Sciatic nerve (tissue), 2 donors: ENCODE data around the gene IER5. TPM values are rescaled to one million over a fixed set of nuclear protein-coding genes. Genes with fewer than 3 reads are reported as not detected.
A peak's percentile ranks its signal among the peaks of the same experiment; 100 is the strongest.

Experiments
- ATAC-seq: fragments of 200-7000 bp; cut with Tn5 transposase; one replicate; pipeline ENCODE4 v1.9.1; 2020; ENCODE audit warnings: mild to moderate bottlenecking, moderate library complexity
- DNase-seq: peaks from one replicate; pipeline ENCODE4 v3.0.0-alpha.2; 2020; ENCODE audit warnings: low spot score
- intact Hi-C: fragments of 100-400 bp; cut with DNase I; formaldehyde crosslinking; loops from one replicate; pipeline ENCODE4 v1.14.2; 2022
- total RNA-seq: library from RNA; stranded (reverse); fragmentation: NEBNext Ultra II Directional; extraction: Animal tissue kit (Norgen Biotek cat#: 25700); gene quantifications from one replicate; pipeline ENCODE4 v1.2.1, GENCODE V29; 2021
- donor health status: DM: no; HTN: no; CAD: no.
- donor health status: DM: no; HTN: no; CAD: no.

Gene IER5
- total RNA-seq, 1 donor from 2014 or later: 10.9 TPM

- no peak for DNase-seq
- ATAC-seq: no peak
- intact Hi-C loops: no loop called here
Observed at GRCh38 chr1:181092883-181093458, 4.5 kb downstream of the IER5 start.

- ATAC-seq: peak; percentile 85
- intact Hi-C loops: no loop called here
- DNase-seq: no peak
Observed at GRCh38 chr1:181094416-181095212, 6.1 kb downstream of the IER5 start.

GRCh38 chr1:181095260-181095659 is 6.8 kb downstream of the IER5 start:
- DNase-seq (no peak), ATAC-seq (no peak)
- intact Hi-C loops: no loop called here

GRCh38 chr1:181095763-181096184 is 7.3 kb downstream of the IER5 start:
- ATAC-seq: no peak
- intact Hi-C loops: no loop called here
- DNase-seq: no peak

GRCh38 chr1:181097242-181097641 is 8.7 kb downstream of the IER5 start:
- intact Hi-C loops: no loop called here
- ATAC-seq: no peak
- no peak for DNase-seq

DNA sequence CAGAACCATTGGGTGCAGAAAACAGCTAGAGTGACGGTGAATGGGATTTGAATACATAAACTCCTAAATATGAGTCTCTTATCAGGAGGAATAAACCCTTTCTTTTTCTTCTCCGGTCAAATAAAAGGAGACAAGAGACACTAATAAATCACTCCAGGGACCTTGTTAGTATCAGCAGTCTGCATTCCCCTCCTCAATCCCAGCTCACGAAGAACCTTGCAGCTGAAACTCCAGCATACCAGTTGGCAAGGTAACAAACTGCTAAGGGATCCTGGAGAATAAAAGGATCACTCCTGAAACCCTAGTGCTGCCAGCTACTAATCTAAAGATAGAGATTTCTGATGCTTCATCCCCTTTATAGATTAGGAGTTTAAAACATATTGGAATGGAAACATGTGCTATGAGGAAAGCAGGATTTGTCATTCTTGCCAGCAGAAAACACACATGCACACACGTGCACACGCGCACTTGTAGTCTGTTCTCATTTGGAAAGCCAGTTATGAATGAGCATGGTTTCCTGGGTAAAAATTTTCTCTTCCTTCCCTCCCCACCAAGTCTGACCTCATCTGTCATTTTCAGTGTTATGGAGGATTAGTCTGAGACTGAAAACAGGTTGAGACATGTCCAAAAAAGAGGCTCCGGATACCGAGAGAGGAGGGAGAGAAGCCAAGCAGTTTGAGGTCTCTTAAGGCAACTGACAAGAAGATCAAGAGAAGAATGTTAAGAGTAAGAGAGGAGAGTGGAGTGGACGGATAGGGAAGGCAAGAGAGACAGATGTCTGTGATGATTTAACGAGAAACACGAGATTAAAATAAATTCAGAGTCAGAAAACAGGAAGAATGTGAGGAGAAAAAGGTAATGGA is 10.9 kb downstream of the IER5 start:
- ATAC-seq (no peak), DNase-seq (no peak)
- intact Hi-C loops: no loop called here

DNA sequence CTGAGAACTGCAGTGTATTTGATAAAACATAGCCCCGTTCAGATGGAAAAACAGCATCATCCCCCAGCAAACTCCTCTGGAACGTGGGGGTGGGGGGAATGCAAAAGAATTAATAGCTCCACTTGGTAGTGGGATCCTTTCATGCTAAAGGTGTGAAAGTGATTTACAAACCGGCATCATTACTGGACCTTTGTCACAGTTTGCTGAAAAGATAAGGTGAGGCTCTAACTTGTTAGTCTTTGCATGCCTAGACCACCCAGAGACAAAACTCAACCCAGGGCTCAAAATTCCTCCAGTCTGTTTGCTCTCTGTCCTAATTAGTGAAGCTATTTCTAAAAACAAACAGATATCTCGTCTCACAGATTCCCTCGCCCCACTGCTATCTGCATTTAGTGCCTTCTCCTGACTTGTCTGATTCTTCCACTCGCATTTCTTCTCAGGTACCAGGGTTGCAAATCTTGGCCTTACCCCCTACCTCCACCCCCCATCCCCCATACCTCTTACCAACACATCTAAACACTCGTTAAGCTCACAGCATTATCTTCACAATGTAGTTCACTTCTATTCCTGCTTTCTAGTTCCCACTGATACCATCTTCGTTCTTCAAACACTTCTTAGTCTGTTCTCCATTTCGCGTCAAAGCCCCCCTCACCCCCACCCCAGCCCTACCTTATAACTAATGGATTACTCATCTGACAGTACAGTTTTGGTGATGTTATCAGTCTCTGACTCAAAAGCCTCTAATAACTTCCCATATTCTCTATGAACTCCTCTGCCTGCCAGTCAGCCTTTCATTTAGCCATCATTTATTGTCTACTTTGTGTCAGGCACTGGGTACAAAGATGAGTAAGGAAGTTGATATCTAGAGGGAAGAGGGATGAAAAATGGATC is 11.8 kb downstream of the IER5 start:
- DNase-seq (no peak), ATAC-seq (no peak)
- intact Hi-C loops: no loop called here

GRCh38 chr1:181100934-181101333 is 12.4 kb downstream of the IER5 start:
- no peak for ATAC-seq
- no peak for DNase-seq
- intact Hi-C loops: no loop called here

GRCh38 chr1:181101581-181102226 is 13.2 kb downstream of the IER5 start:
- intact Hi-C loops: no loop called here

DNA sequence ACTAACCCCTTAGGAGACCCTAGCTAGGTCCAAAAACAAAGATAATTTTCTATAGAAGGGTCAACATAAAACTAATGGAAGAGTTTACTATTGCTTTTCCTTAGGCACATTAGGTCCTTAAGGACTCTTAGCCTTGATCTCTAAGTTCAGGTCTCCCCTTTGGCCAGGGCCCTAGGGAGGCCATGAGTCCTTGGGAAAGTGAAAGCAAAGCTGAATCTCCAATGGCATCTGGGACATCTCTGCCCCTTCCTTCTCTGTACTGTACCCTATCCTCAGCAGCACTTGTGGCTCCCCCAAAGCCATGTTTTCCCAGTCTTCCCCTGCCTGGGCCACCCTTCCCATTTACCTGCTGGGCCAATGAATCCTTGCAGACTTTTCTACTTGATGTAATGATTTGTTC is 14.3 kb downstream of the IER5 start:
- DNase-seq (no peak), ATAC-seq (no peak)
- intact Hi-C loops: no loop called here

More at GRCh38 chr1:181101581-181102226, 13.2 kb downstream of the IER5 start:
- ATAC-seq: no peak
- DNase-seq: no peak

DNA sequence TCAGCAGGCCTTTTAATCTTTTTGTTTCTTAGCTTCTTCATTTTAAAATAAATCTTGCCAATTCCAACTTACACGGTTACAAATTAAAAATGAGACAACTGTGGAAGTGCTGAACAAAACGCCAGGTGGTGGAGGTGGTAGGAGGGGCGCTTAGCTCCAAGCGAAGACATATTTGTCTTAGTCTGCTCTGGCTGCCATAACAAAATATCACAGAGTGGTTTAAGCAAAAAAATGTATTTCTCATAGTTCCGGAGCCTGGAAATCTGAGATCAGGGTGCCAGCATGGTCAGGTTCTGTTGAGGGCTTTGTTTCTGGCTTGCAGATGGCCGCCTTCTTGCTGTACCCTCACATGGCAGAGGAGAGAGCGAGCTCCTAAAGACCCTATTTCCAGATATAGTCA is 14.9 kb downstream of the IER5 start:
- DNase-seq: no peak
- ATAC-seq: no peak
- intact Hi-C loops: no loop called here

- intact Hi-C loops: no loop called here
- ATAC-seq (peak; percentile 40), DNase-seq (no peak)
Observed at GRCh38 chr1:181104042-181104789, 15.7 kb downstream of the IER5 start.

- intact Hi-C loops: no loop called here
- ATAC-seq: no peak
- peak; percentile 78 for DNase-seq
Observed at GRCh38 chr1:181104790-181105133, 16.3 kb downstream of the IER5 start.

- ATAC-seq (peak; percentile 94), DNase-seq (peak; percentile 97)
- intact Hi-C loops: no loop called here
Observed at GRCh38 chr1:181105134-181106021, 16.9 kb downstream of the IER5 start.

GRCh38 chr1:181106022-181106312 is 17.5 kb downstream of the IER5 start:
- ATAC-seq: no peak
- intact Hi-C loops: no loop called here
- DNase-seq: no peak

DNA sequence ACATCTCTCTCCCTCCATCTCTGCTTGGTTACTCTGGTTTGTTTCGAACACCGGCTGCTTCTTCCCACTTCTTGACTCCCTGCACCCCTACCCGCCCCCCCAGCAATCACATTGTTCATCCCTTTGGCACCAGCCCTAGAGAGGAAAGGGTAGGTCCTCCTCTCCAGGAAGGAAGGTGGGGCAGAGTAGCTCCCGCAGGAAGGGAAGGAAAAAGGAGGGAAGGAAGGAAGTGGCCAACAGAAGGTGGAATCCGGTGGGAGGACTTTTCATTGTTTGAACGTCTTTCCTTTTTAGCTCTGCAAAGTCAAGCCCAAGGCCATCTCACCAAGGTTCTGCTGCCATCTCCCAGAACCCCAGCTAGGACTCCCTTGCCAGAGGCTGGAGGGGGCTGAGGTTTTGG is 18.0 kb downstream of the IER5 start:
- no peak for ATAC-seq
- no peak for DNase-seq
- intact Hi-C loops: no loop called here

GRCh38 chr1:181107711-181108110 is 19.2 kb downstream of the IER5 start:
- DNase-seq (no peak), ATAC-seq (no peak)
- intact Hi-C loops: no loop called here
